Measurements from ENCODE around the gene ZNF528.

The ZNF528 gene

DNA sequence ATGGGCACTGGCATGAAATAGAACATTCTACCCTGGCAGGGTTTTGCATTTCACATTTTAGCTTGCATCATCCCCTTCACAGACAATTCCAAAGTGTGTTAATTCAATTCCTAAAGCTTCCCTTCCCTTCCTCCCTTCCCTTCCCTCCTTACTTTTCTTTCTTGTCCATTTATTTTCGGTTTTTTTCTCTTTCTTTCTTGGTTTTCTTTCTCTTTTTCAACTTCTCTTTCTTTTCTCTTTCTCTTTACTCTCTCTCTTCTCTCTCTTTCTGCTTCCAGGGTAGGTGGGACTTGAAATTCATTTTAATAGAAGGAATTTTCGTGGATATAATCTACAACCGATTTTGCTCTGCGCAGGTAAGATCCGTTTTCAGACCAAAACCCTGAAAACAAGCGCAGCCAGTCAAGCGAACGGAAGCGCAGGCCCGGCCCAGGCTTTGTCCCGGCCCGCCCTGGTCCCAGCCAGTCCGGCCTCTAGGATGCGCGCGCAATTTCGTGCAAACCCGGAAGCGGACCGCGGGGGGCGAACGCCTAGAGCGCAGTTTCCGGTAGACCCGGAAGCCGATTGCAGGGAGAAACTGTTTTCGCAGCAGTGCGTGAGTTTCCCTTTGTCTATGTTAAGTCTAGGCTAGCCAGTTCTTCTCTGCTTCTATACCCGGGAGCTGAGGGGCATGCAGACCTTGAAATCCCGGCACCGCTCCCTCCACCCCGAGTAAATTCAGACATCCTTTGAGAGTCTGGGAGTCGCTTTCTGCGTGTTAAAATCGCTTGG lies at the start of gene ZNF528:
Gene ZNF528, plus strand, starts transcription at position 540 of the 771 bp plus-strand sequence. CDS start 4,165 bp downstream, outside the sequence.
- peak; percentile 92 for DNase-seq (ENCODE audit: low spot score)

DNA sequence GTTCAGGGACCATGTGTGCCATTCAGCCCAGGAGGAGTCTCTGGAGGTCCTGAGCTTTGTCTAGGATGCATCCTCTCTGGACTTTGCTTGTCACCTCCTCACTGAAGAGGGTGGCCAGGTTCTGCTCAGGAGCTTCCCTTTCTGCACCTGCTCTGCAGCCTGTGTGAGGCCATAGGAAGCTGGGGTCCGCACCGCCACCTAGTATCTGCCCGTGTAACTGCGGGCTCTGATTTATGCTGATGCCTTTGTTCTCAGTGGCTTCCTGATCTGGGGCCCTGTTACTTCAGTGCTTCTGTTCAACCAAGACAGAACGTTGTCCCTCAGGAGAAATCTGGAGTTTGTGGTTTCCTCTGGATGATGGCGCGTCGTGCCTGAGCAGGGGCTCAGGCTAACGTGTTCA lies 46.1 kb upstream of the ZNF528 start:
- no peak for DNase-seq (ENCODE audit: low spot score)

DNA sequence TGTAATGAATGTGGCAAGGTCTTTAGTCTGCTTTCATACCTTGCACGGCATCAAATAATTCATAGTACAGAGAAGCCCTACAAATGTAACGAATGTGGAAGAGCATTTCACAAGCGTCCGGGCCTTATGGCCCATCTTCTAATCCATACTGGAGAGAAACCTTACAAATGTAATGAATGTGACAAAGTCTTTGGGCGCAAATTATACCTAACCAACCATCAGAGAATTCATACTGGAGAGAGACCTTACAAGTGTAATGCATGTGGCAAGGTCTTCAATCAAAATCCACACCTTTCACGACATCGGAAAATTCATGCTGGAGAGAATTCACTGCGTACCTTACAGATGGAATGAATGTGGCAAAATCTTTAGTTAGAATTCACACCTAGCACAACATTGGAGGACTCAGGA lies 31.2 kb upstream of the ZNF528 start:
- no peak for DNase-seq (ENCODE audit: low spot score)

- DNase-seq (ENCODE audit: low spot score): peak; percentile 88
Observed at GRCh38 chr19:52369559-52370340, 27.9 kb upstream of the ZNF528 start, which contains the start of gene ZNF880. Gene ZNF880 (plus strand): TSS chr19:52369923. CDS start chr19:52369966, 43 bp downstream.

GRCh38 chr19:52370341-52370710 lies 27.3 kb upstream of the ZNF528 start:
- no peak for DNase-seq (ENCODE audit: low spot score)

DNA sequence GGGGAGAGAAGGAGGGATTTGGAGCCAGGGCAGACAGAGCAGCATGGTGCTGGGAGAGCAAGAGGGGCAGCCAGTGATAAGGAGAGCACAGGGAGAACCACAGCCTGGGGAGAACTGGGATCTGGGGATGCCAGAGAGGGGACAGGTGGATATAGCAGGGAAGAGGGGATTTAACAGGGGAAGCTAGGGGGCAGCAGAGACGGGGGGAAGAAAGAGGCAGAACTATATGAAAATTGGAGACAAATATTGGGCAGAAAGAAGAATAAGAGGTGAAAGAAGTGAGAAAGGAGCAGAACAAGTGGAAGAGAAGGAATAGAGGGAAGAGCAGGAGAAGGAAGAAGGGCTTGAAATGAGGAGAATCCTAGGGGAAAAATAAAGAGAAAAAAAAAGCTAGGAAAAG lies 6.5 kb upstream of the ZNF528 start:
- no peak for DNase-seq (ENCODE audit: low spot score)

DNA sequence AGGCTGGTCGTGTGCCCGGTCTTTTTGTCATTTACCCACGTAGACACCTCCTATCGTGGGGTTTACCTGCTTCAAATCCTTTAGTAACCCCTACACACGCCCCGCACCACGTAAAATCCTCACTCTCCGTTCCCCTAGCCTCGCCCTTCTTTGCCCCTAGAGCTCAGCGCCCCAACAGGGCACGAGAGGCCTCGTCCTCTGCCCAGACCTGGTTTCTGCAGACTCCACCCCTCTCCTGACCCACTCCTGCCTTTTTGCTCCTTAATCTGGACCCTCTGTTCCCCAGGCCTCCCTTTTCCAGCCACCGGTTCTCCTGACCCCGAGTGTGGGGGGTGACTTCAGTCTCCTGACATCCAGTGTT lies 412 bp downstream of the ZNF528 start:
- peak; percentile 0 for DNase-seq (ENCODE audit: low spot score)

DNA sequence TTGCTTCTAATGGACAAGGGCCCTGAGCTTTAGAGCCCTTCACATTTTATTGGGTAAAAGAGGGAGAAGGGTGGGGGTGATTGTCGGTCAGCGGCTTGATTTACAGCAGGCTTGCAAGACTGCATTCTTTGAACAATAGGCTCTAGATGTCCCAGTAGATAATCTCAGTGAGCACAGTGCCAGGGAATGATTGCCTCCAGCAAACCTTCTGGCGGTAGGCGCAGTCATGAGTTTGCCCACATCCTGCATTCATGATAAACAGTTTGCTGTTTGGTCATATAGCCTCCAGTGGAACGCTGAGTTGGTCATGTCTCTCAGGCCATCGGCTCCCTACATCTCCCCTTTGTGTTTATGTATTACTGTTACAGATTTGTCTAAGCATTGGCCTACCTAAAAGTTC lies 12.6 kb downstream of the ZNF528 start:
- DNase-seq (ENCODE audit: low spot score): no peak

GRCh38 chr19:52415711-52416110 lies 18.1 kb downstream of the ZNF528 start:
- DNase-seq (ENCODE audit: low spot score): no peak

GRCh38 chr19:52428937-52429336 lies 31.3 kb downstream of the ZNF528 start, which contains the start of gene ZNF534:
Gene ZNF534 (plus strand): TSS chr19:52429148. CDS start chr19:52431475, 2,327 bp downstream.
- DNase-seq (ENCODE audit: low spot score): no peak

DNA sequence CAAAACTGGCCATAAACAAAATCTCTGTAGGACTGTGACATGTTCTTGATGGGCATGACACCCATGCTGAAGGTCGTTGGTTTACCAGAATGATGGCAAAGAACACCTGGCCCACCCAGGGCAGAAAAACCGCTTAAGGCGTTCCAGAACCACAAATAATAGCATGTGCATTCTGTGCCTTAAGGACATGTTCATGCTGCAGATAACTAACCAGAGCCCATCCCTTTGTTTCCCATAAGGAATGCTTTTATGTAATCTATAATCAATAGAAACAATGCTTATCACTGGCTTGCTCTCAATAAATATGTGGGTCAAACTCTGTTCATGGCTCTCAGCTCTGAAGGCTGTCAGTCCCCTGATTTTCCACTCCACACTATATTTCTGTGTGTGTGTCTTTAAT lies 44.5 kb downstream of the ZNF528 start:
- no peak for DNase-seq (ENCODE audit: low spot score)

- no peak for DNase-seq (ENCODE audit: low spot score)
Observed at GRCh38 chr19:52444506-52444905, 46.9 kb downstream of the ZNF528 start.

DNA sequence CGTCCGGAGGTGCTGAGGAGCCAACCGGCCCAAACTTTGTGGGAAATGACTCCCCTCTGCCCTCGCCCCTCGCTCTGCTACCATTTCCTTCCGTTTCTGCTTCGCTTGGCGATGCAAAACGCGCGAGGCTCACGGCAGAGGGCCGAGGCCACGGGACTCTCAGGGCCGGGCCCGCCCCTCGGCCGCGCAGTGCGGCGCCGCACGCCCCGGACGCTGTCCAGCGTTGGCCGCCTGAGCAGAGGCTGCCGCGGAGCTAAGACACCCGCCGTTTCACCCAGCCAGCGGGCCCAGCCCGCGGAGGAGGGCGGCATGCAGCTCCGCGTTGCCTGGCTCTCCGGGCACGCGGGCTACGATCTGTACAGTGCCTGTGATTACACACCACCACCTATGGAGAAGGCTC lies 53.6 kb downstream of the ZNF528 start:
- no peak for DNase-seq (ENCODE audit: low spot score)

- peak; percentile 70 for DNase-seq (ENCODE audit: low spot score)
Observed at GRCh38 chr19:52453324-52454094, 55.9 kb downstream of the ZNF528 start, which contains the start of gene ZNF578. Gene ZNF578 (plus strand): TSS chr19:52453553. CDS start chr19:52501846, 48,293 bp downstream.

DNA sequence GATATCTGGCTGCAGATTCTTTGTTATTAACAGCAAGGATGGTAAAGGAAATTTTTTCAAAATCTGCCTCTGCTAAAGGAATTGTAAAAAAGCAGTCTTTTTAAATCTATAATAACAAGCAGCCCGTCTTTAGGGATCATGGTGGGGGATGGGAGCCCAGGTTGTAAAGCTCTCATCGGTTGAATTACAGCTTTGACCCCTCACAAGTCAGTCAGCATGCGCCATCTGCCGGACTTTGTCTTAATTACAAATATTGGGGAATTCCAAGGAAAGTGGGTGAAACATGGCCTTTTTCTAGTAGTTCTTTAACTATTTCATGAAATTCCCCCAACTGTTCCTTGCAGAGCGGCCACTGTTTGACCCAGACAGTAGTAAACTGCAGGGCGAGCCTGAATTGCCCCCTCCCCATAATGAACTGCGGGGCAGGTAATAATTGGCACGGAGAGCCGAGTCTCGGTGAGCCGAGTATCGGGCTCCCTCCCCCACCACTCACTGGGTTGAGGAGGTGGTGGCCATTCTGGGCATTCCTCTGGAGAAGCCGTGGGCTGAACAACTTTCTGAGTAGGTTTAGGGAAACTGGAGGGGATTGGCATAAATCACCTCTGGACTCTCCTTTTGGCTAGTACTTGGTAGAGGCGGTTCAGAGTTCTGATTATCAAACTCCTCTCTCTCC lies 67.3 kb downstream of the ZNF528 start:
- no peak for DNase-seq (ENCODE audit: low spot score)
